HG03135 (cell line): ENCODE results near the gene TAF6.
"Not testable (repeated sequence)": the region's sequence is repeated elsewhere in the genome, so short reads cannot be mapped to it uniquely, and the experiment has no call there.

Source experiments
- ATAC-seq: cut with Tn5 transposase; IDR thresholded peaks from one replicate; pipeline ENCODE4 v1.9.1; 2021; ENCODE audit warnings: mild to moderate bottlenecking, moderate library complexity; ENCODE audit not compliant: unreplicated experiment

The TAF6 gene

GRCh38 chr7:100152937-100153666, 33.9 kb upstream of the TAF6 start:
- ATAC-seq: no peak

GRCh38 chr7:100152404-100152803, 33.2 kb upstream of the TAF6 start:
- no peak for ATAC-seq

- ATAC-seq: peak; percentile 98
Observed at GRCh38 chr7:100148559-100149328, 29.6 kb upstream of the TAF6 start, which contains the start of gene LAMTOR4. Gene LAMTOR4, plus strand, starts transcription at chr7:100148918. Its CDS starts 55 bp downstream, at chr7:100148973.

- no peak for ATAC-seq
Observed at GRCh38 chr7:100148225-100148558, 29.0 kb upstream of the TAF6 start.

GRCh38 chr7:100147278-100147677, 28.1 kb upstream of the TAF6 start:
- ATAC-seq: no peak

GRCh38 chr7:100146350-100146749, 27.2 kb upstream of the TAF6 start:
- ATAC-seq: not testable (repeated sequence)

- ATAC-seq: no peak
Observed at GRCh38 chr7:100142461-100142860, 23.3 kb upstream of the TAF6 start.

GRCh38 chr7:100141555-100141949, 22.4 kb upstream of the TAF6 start:
- no peak for ATAC-seq

GRCh38 chr7:100137851-100138760, 18.9 kb upstream of the TAF6 start:
- no peak for ATAC-seq

GRCh38 chr7:100132697-100133151, 13.6 kb upstream of the TAF6 start:
- ATAC-seq: peak; percentile 56

GRCh38 chr7:100132126-100132525, 13.0 kb upstream of the TAF6 start:
- ATAC-seq: no peak

GRCh38 chr7:100130608-100131453, 11.7 kb upstream of the TAF6 start:
- ATAC-seq: no peak

GRCh38 chr7:100130220-100130607, 11.1 kb upstream of the TAF6 start:
- not testable (repeated sequence) for ATAC-seq

GRCh38 chr7:100128637-100128963, 9.4 kb upstream of the TAF6 start:
- no peak for ATAC-seq

- peak; percentile 2 for ATAC-seq
Observed at GRCh38 chr7:100127866-100128636, 8.9 kb upstream of the TAF6 start.

- ATAC-seq: peak; percentile 55
Observed at GRCh38 chr7:100126931-100127865, 8.0 kb upstream of the TAF6 start, which contains the start of gene MBLAC1. Gene MBLAC1, plus strand, starts transcription at chr7:100126967. Its CDS starts 429 bp downstream, at chr7:100127396.

- ATAC-seq: peak; percentile 19
Observed at GRCh38 chr7:100126239-100126930, 7.2 kb upstream of the TAF6 start.
